GM10248 (cell line): ENCODE measurements around the gene CD300LD.
"Not testable (repeated sequence)": the region's sequence is repeated elsewhere in the genome, so short reads cannot be mapped to it uniquely, and the experiment has no call there.

ENCODE experiments used
- CTCF ChIA-PET: fragments of 300-600 bp; sonication (Branson Sonifier 250); formaldehyde crosslinking; extraction: SDS; loops from one replicate; lab custom pipeline; 2021; ENCODE audit warnings: antibody characterized with exemption; lab: Yijun Ruan, JAX
- POLR2A ChIA-PET: fragments of 350-650 bp; sonication (Branson Sonifier 250); formaldehyde crosslinking; extraction: SDS; loops from one replicate; lab custom pipeline; 2020; ENCODE audit warnings: antibody characterized with exemption; lab: Yijun Ruan, JAX
- DNase-seq: peaks from one replicate; pipeline ENCODE4 v3.0.0; 2012; ENCODE audit errors: extremely low spot score
- TF ChIP-seq, protein P1 (sequence below): IDR thresholded peaks from 2 replicates; pipeline ENCODE4 v1.5.1; 2012; ENCODE audit warnings: mild to moderate bottlenecking, low read depth; ENCODE audit errors: extremely low read depth, missing control alignments, control extremely low read depth

Gene CD300LD

GRCh38 chr17:74582633-74583032 lies 9.4 kb downstream of the CD300LD start:
- CTCF ChIA-PET = no interaction called here
- TF ChIP-seq, protein P1, sequence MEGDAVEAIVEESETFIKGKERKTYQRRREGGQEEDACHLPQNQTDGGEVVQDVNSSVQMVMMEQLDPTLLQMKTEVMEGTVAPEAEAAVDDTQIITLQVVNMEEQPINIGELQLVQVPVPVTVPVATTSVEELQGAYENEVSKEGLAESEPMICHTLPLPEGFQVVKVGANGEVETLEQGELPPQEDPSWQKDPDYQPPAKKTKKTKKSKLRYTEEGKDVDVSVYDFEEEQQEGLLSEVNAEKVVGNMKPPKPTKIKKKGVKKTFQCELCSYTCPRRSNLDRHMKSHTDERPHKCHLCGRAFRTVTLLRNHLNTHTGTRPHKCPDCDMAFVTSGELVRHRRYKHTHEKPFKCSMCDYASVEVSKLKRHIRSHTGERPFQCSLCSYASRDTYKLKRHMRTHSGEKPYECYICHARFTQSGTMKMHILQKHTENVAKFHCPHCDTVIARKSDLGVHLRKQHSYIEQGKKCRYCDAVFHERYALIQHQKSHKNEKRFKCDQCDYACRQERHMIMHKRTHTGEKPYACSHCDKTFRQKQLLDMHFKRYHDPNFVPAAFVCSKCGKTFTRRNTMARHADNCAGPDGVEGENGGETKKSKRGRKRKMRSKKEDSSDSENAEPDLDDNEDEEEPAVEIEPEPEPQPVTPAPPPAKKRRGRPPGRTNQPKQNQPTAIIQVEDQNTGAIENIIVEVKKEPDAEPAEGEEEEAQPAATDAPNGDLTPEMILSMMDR = no peak
- DNase-seq = no peak
- POLR2A ChIA-PET = no interaction called here

DNA sequence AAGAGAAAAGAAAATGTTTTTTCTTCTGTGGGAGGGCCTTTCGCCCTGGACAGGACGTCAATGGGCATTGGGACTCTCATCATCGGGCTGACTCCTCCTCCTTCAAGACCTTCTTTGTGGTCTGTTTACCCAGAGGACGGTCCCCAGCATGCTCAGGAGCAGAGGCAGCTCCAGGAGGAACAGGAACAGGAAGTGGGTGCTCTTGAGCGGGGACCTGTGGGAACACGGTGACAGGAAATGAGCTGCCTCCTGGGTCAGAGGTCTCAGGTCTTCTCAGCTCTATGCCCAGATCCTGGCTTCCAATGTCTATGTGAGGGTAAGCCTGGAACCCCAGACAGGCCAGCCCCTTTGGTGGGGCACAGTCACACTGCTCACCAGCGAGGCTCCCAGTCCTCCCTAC lies 12.2 kb downstream of the CD300LD start:
- POLR2A ChIA-PET = no interaction called here
- TF ChIP-seq, protein P1 = no peak
- CTCF ChIA-PET = interaction anchor here (1.0 to 1.5 kb wide), 2 partner anchors 13 to 77 kb away, joined by 3 read pairs; no protein-coding TSS in a partner anchor
- DNase-seq = no peak

DNA sequence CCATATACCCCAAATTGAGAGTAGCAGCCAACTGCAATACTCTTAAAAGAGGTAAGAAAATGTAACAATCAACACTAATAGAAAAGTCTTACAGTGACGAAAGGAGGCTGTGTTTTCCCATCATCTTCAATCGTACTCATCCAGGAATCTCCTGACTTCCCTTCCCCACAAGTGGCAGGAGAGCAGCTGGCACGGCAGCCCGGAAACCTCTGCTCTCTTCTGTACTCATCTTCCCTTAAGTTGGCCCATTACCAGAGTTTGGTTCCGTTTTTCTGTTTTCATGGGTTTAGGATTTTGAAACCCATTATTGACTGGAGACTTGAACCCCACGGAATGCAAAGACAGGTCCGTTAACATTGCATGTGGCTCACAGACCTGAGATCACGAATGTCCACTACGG lies 13.1 kb downstream of the CD300LD start:
- no peak for DNase-seq
- TF ChIP-seq, protein P1 = no peak
- ChIA-PET CTCF (interaction anchor here (1.2 to 1.5 kb wide), 2 partner anchors 13 to 78 kb away, joined by 3 read pairs; no protein-coding TSS in a partner anchor), POLR2A (no interaction called here)

DNA sequence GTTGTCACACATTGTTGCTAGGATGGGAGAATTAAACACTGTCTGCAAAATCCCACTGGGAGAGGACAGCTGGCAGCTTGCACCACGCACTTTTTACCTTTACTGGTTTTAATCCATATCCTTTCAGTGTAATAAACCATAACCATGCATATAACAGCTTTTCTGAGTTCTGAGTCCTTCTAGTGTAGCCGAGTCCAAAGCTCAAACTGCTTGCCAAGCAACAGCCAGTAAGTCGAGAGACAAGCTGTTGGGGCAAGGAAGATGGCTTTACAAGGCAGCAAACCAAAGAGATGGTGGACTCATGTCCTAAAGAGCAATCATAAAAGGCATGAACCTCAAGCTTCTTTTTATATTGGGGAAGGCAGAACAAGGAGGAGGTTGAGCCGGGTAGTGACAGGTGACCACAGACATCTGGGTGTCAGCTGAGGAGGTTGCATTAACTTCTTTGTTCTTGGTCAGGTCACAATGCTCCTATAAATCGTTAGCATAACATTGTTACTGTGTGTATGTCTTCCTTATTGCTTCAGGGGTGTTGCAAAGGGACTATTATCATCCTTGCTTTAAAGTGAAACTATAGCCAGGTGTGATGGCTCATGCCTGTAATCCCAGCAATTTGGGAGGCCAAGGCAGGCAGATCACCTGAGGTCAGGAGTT lies 17.5 kb downstream of the CD300LD start:
- ChIA-PET POLR2A (no interaction called here), CTCF (interaction anchor here (0.9 to 1.5 kb wide), 3 partner anchors 8 to 28 kb away, joined by 3 to 6 read pairs (median 3); no protein-coding TSS in a partner anchor)
- TF ChIP-seq, protein P1 = no peak
- no peak for DNase-seq

DNA sequence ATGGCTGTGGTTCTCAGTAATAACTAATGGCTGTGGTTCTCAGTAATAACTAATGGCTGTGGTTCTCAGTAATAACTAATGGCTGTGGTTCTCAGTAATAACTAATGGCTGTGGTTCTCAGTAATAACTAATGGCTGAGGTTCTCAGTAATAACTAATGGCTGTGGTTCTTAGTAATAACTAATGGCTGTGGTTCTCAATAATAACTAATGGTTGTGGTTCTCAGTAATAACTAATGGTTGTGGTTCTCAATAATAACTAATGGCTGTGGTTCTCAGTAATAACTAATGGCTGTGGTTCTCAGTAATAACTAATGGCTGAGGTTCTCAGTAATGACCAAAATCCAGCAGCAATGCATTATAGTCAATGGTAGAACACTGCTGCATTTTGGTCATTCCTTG lies 18.4 kb downstream of the CD300LD start:
- DNase-seq, POLR2A ChIA-PET: not testable (repeated sequence)

DNA sequence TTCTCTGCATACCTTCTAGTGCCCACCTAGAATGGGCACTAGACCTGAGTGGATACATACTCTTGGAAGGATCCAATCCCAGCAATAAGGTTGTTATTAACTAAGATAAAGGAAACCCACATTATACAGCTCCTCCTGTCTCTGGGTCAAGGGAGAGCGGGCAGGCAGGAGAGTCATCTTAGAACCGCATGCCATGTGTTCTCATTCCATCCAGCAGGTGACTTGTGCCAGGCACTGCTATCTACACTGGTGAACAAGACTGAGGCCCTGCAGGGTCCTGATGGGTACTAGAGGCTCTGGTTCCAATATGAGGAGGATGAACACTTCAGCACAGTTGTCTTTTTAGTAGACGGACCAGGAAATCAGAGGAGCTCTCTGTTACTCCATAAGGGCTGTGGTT lies 18.9 kb downstream of the CD300LD start:
- TF ChIP-seq, protein P1 = no peak
- ChIA-PET POLR2A (no interaction called here), CTCF (interaction anchor here (0.8 to 1.5 kb wide), 5 partner anchors 20 to 182 kb away, joined by 3 to 6 read pairs (median 3); partner anchors contain the start of gene RAB37)
- DNase-seq = no peak

More for the DNA sequence above, 18.4 kb downstream of the CD300LD start:
- CTCF ChIA-PET = interaction anchor here (0.8 to 1.5 kb wide), 6 partner anchors 7 to 183 kb away, joined by 3 to 6 read pairs (median 3); partner anchors contain the start of gene RAB37

- no peak for DNase-seq
- POLR2A ChIA-PET = no interaction called here
- TF ChIP-seq, protein P1 = no peak
- CTCF ChIA-PET = no interaction called here
Measured at GRCh38 chr17:74571621-74572270, 20.3 kb downstream of the CD300LD start.
